NT2/D1 (cell line): ENCODE data around the gene GLG1.
"Not testable (repeated sequence)": the region's sequence is repeated elsewhere in the genome, so short reads cannot be mapped to it uniquely, and the experiment has no call there.

Source experiments
- DNase-seq: peaks from one replicate; pipeline ENCODE4 v3.0.0-alpha.2; 2011; ENCODE audit warnings: low read depth, low spot score
- H3K27me3 ChIP-seq: 2 replicates; pipeline ENCODE4 v1.6.0; 2011; ENCODE audit warnings: mild to moderate bottlenecking; ENCODE audit not compliant: insufficient read length, insufficient read depth
- H3K36me3 ChIP-seq: 2 replicates; pipeline ENCODE4 v1.6.1; 2011; ENCODE audit warnings: mild to moderate bottlenecking, low read length, mixed read lengths; ENCODE audit not compliant: insufficient read depth, insufficient read length
- H3K4me1 ChIP-seq: 2 replicates; pipeline ENCODE4 v1.5.1; 2011; ENCODE audit not compliant: insufficient read depth, insufficient read length
- H3K4me3 ChIP-seq: 2 replicates; pipeline ENCODE4 v1.5.1; 2011; ENCODE audit warnings: low read depth; ENCODE audit not compliant: insufficient read length
- H3K9ac ChIP-seq: 2 replicates; pipeline ENCODE4 v1.6.0; 2011; ENCODE audit warnings: low read depth; ENCODE audit not compliant: insufficient read length
- H3K9me3 ChIP-seq: 2 replicates; pipeline ENCODE4 v1.5.1; 2011; ENCODE audit warnings: mild to moderate bottlenecking, low read length; ENCODE audit not compliant: insufficient read depth
- SUZ12 ChIP-seq: IDR thresholded peaks from 2 replicates; pipeline ENCODE4 v1.6.1; 2011; ENCODE audit not compliant: insufficient read length, insufficient read depth; ENCODE audit errors: extremely low read depth
- YY1 ChIP-seq: IDR thresholded peaks from 2 replicates; pipeline ENCODE4 v1.6.1; 2011; ENCODE audit not compliant: insufficient read length, insufficient read depth
- ZNF274 ChIP-seq: IDR thresholded peaks from 2 replicates; pipeline ENCODE4 v1.6.1; 2011; ENCODE audit warnings: mild to moderate bottlenecking, low read depth, low read length

The GLG1 gene

GRCh38 chr16:74522160-74522559 is 84.8 kb downstream of the GLG1 start:
- TF ChIP-seq SUZ12 (no peak), ZNF274 (no peak), YY1 (no peak)
- Histone ChIP-seq H3K4me3 (no peak overlapping the region), H3K9ac (no peak overlapping the region), H3K36me3 (peaks cover 16% of the 10 kb centered on the region), H3K4me1 (no peaks in the 10 kb centered on the region), H3K27me3 (no peaks in the 10 kb centered on the region), H3K9me3 (no peaks in the 10 kb centered on the region)
- DNase-seq: no peak

GRCh38 chr16:74521691-74522090 is 85.2 kb downstream of the GLG1 start:
- H3K27me3 ChIP-seq: no peaks in the 10 kb centered on the region
- DNase-seq: no peak
- H3K4me1 ChIP-seq: no peaks in the 10 kb centered on the region
- peaks cover 16% of the 10 kb centered on the region for H3K36me3 ChIP-seq
- H3K4me3 ChIP-seq: no peak overlapping the region
- TF ChIP-seq YY1: no peak
- TF ChIP-seq ZNF274: no peak
- no peak for TF ChIP-seq SUZ12
- no peaks in the 10 kb centered on the region for H3K9me3 ChIP-seq
- H3K9ac ChIP-seq: no peak overlapping the region

GRCh38 chr16:74518934-74519333 is 88.0 kb downstream of the GLG1 start:
- H3K9me3 ChIP-seq, H3K9ac ChIP-seq, H3K4me3 ChIP-seq, DNase-seq, H3K27me3 ChIP-seq, H3K4me1 ChIP-seq, H3K36me3 ChIP-seq: not testable (repeated sequence)

- no peak for DNase-seq
- Histone ChIP-seq H3K9ac (no peak overlapping the region), H3K9me3 (no peaks in the 10 kb centered on the region), H3K36me3 (peaks cover 8% of the 10 kb centered on the region), H3K4me1 (no peaks in the 10 kb centered on the region), H3K4me3 (no peak overlapping the region), H3K27me3 (no peaks in the 10 kb centered on the region)
- TF ChIP-seq YY1 (no peak), SUZ12 (no peak), ZNF274 (no peak)
Observed at GRCh38 chr16:74511961-74512360, 95.0 kb downstream of the GLG1 start.

- no peak overlapping the region for H3K4me3 ChIP-seq
- H3K9ac ChIP-seq: no peak overlapping the region
- H3K27me3 ChIP-seq: no peaks in the 10 kb centered on the region
- TF ChIP-seq ZNF274 (no peak), SUZ12 (no peak), YY1 (no peak)
- peaks cover 33% of the 10 kb centered on the region for H3K36me3 ChIP-seq
- no peak for DNase-seq
- H3K9me3 ChIP-seq: no peaks in the 10 kb centered on the region
- no peaks in the 10 kb centered on the region for H3K4me1 ChIP-seq
Observed at GRCh38 chr16:74505011-74505410, 101.9 kb downstream of the GLG1 start.

GRCh38 chr16:74503412-74503811 is 103.5 kb downstream of the GLG1 start:
- no peak overlapping the region for H3K9ac ChIP-seq
- DNase-seq: no peak
- H3K9me3 ChIP-seq: no peaks in the 10 kb centered on the region
- no peak for TF ChIP-seq YY1
- TF ChIP-seq ZNF274: no peak
- TF ChIP-seq SUZ12: no peak
- no peak overlapping the region for H3K4me3 ChIP-seq
- no peaks in the 10 kb centered on the region for H3K4me1 ChIP-seq
- H3K36me3 ChIP-seq: peaks cover 32% of the 10 kb centered on the region
- H3K27me3 ChIP-seq: no peaks in the 10 kb centered on the region

GRCh38 chr16:74501484-74502478 is 105.1 kb downstream of the GLG1 start:
- H3K4me3 ChIP-seq: no peak overlapping the region
- H3K27me3 ChIP-seq: no peaks in the 10 kb centered on the region
- no peaks in the 10 kb centered on the region for H3K4me1 ChIP-seq
- no peaks in the 10 kb centered on the region for H3K9me3 ChIP-seq
- TF ChIP-seq YY1 (no peak), SUZ12 (no peak), ZNF274 (no peak)
- no peak overlapping the region for H3K9ac ChIP-seq
- peaks cover 26% of the 10 kb centered on the region for H3K36me3 ChIP-seq
- DNase-seq: no peak
